Effector memory CD4-positive, alpha-beta T cell (primary cell): Measurements from ENCODE around the gene PPP1R3G.
"Not testable (repeated sequence)": the region's sequence is repeated elsewhere in the genome, so short reads cannot be mapped to it uniquely, and the experiment has no call there.

Source experiments
- DNase-seq, 3 donors: peaks; one replicate each; pipeline ENCODE4 v3.0.0-alpha.2; 2020
- H3K27ac ChIP-seq: 2 replicates; pipeline ENCODE4 v1.7.0; 2013; ENCODE audit warnings: mild to moderate bottlenecking, low read length, moderate library complexity; ENCODE audit not compliant: insufficient read depth, poor library complexity, severe bottlenecking
- H3K27me3 ChIP-seq: replicated peaks from 2 replicates; pipeline ENCODE4 v1.7.0; 2013; ENCODE audit warnings: mild to moderate bottlenecking, low read length; ENCODE audit not compliant: insufficient read depth, control insufficient read depth, poor library complexity, severe bottlenecking
- H3K36me3 ChIP-seq: 2 replicates; pipeline ENCODE4 v1.7.0; 2013; ENCODE audit warnings: mild to moderate bottlenecking, low read length, moderate library complexity; ENCODE audit not compliant: control insufficient read depth, insufficient read depth
- H3K4me1 ChIP-seq: 2 replicates; pipeline ENCODE4 v1.7.0; 2013; ENCODE audit warnings: low read length, mild to moderate bottlenecking; ENCODE audit not compliant: control insufficient read depth, insufficient read depth, poor library complexity, severe bottlenecking
- H3K4me3 ChIP-seq: 2 replicates; pipeline ENCODE4 v1.7.0; 2013; ENCODE audit warnings: low read length, low read depth, mild to moderate bottlenecking; ENCODE audit not compliant: insufficient read depth, poor library complexity, severe bottlenecking
- H3K9me3 ChIP-seq: 2 replicates; pipeline ENCODE4 v1.7.0; 2013; ENCODE audit warnings: mild to moderate bottlenecking, low read length, moderate library complexity; ENCODE audit not compliant: control insufficient read depth

The PPP1R3G gene

GRCh38 chr6:5112066-5112799 lies 27.1 kb downstream of the PPP1R3G start:
- Histone ChIP-seq H3K36me3 (no peaks in the 10 kb centered on the region), H3K4me3 (no peak overlapping the region), H3K9me3 (no peaks in the 10 kb centered on the region), H3K4me1 (no peaks in the 10 kb centered on the region), H3K27me3 (no peaks in the 10 kb centered on the region), H3K27ac (no peak overlapping the region)
- no peak for DNase-seq

GRCh38 chr6:5113096-5113495 lies 28.0 kb downstream of the PPP1R3G start:
- Histone ChIP-seq H3K4me1 (no peaks in the 10 kb centered on the region), H3K27me3 (no peaks in the 10 kb centered on the region), H3K4me3 (no peak overlapping the region), H3K36me3 (no peaks in the 10 kb centered on the region), H3K9me3 (no peaks in the 10 kb centered on the region), H3K27ac (no peak overlapping the region)
- no peak for DNase-seq

GRCh38 chr6:5115168-5115567 lies 30.0 kb downstream of the PPP1R3G start:
- no peaks in the 10 kb centered on the region for H3K36me3 ChIP-seq
- H3K27ac ChIP-seq = no peak overlapping the region
- no peaks in the 10 kb centered on the region for H3K27me3 ChIP-seq
- no peak for DNase-seq
- no peak overlapping the region for H3K4me3 ChIP-seq
- H3K9me3 ChIP-seq = no peaks in the 10 kb centered on the region
- no peaks in the 10 kb centered on the region for H3K4me1 ChIP-seq

- H3K27ac ChIP-seq = no peak overlapping the region
- H3K4me3 ChIP-seq = no peak overlapping the region
- H3K4me1 ChIP-seq = no peaks in the 10 kb centered on the region
- no peaks in the 10 kb centered on the region for H3K9me3 ChIP-seq
- no peak for DNase-seq
- H3K36me3 ChIP-seq = no peaks in the 10 kb centered on the region
- H3K27me3 ChIP-seq = no peaks in the 10 kb centered on the region
Observed at GRCh38 chr6:5116243-5116991, 31.3 kb downstream of the PPP1R3G start.

GRCh38 chr6:5119090-5119951 lies 34.2 kb downstream of the PPP1R3G start:
- Histone ChIP-seq H3K27me3 (no peaks in the 10 kb centered on the region), H3K4me1 (no peaks in the 10 kb centered on the region)

GRCh38 chr6:5120011-5120410 lies 34.9 kb downstream of the PPP1R3G start:
- no peaks in the 10 kb centered on the region for H3K9me3 ChIP-seq
- no peak overlapping the region for H3K27ac ChIP-seq
- H3K4me3 ChIP-seq = no peak overlapping the region
- no peaks in the 10 kb centered on the region for H3K4me1 ChIP-seq
- no peak for DNase-seq
- H3K36me3 ChIP-seq = no peaks in the 10 kb centered on the region
- H3K27me3 ChIP-seq = no peaks in the 10 kb centered on the region

More at GRCh38 chr6:5119090-5119951, 34.2 kb downstream of the PPP1R3G start:
- Histone ChIP-seq H3K27ac (no peak overlapping the region), H3K9me3 (no peaks in the 10 kb centered on the region), H3K36me3 (no peaks in the 10 kb centered on the region), H3K4me3 (no peak overlapping the region)
- DNase-seq = no peak

- H3K9me3 ChIP-seq, H3K27me3 ChIP-seq, H3K36me3 ChIP-seq, H3K4me3 ChIP-seq, H3K4me1 ChIP-seq, DNase-seq, H3K27ac ChIP-seq: not testable (repeated sequence)
Observed at GRCh38 chr6:5120543-5120942, 35.4 kb downstream of the PPP1R3G start.

- Histone ChIP-seq H3K4me1 (no peaks in the 10 kb centered on the region), H3K27me3 (no peaks in the 10 kb centered on the region), H3K27ac (no peak overlapping the region), H3K9me3 (no peaks in the 10 kb centered on the region), H3K36me3 (no peaks in the 10 kb centered on the region), H3K4me3 (no peak overlapping the region)
- no peak for DNase-seq
Observed at GRCh38 chr6:5121479-5121878, 36.3 kb downstream of the PPP1R3G start.

GRCh38 chr6:5121956-5122355 lies 36.8 kb downstream of the PPP1R3G start:
- Histone ChIP-seq H3K27me3 (no peaks in the 10 kb centered on the region), H3K4me1 (no peaks in the 10 kb centered on the region), H3K4me3 (no peak overlapping the region), H3K36me3 (no peaks in the 10 kb centered on the region), H3K27ac (no peak overlapping the region), H3K9me3 (no peaks in the 10 kb centered on the region)
- no peak for DNase-seq
